ENCODE data around the gene COMT.
"Not testable (repeated sequence)": the region's sequence is repeated elsewhere in the genome, so short reads cannot be mapped to it uniquely, and the experiment has no call there.

COMT gene

DNA sequence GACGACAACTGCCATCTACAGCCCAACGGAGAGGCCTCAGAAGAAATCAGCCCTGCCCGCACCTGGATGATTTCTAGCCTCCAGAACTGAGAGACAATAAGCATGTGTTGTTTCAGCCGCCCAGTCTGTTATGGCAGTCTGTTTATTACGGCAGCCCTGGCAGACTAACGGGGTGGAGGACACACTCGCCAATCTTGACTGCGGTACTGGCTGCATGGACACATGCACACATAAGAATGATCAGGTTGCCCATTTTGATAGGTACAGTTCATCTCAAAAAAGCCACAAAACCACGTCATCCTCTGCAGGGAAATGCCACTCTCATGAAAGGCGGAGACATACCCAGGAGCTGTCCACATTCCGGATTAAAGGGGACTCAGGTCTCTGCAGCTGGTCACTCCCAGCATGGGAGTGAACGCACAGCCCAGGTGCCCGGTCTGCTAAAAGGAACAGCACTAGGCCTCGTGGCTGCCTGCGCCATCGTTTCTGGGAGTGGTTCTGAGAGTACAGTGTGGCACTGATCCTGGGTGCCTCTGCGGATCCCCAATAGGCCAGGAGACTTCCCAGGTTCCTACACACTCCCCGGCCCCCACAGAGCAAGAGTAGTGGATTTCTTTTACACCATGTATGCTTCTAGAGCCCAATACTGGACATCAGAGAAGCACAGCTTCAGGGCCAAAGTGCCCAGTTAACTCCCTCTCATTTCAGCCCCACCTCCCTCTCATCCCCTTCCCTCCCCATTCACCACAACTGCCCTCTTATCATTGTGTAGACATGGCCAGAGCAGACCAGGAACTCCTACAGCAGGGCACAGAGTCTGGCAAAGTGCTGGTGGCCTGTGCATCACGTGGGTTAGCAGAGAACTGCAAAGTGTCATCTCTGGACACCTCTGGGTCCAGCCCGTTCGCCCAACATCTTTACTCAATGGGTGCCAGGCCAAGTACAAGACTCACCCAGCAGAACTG, 11.7 kb upstream of the COMT start:
- DNase-seq = no peak

DNA sequence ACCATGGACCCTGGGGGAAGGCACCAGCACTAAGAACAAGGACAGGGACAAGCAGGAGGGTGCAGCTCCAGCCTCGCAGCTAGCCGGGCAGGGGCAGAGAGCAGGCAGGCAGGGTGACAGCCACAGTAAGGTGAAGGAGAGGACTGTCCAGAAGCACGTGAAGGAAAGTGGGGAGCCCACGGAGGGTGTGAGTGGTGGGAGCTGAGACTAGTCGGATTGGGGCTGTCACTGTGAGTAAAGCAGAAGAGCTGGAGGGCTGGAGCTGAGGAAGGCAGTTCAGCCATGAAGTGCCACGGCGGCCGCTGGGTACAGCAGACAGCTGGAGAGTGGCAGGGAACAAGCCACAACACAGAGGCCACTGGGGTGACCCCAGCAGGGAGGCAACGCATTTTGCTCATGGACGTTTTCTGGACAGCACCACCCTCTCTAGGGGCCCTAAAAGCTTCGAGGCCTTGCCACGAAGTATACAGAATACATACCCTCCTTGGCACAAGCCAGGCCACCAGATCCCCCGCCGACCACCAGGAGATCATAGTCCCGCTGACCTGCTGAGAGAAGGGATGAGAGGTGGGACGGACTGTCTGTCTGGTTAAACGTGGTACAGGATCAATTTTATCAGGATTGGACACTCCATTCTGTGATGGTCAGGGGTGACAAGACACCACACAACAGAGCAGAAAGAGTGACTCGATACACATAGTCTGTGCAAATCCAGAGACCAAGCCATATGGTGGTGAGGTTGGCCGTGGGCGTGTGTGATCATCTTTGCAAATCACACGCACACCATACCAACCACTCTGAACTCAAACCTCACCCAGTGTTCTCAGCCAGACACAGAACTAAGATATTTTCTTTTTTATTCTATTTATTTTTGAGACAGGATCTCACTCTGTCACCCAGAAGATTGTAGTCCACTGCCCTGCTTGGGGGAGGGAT, 10.8 kb upstream of the COMT start:
- no peak for DNase-seq

DNA sequence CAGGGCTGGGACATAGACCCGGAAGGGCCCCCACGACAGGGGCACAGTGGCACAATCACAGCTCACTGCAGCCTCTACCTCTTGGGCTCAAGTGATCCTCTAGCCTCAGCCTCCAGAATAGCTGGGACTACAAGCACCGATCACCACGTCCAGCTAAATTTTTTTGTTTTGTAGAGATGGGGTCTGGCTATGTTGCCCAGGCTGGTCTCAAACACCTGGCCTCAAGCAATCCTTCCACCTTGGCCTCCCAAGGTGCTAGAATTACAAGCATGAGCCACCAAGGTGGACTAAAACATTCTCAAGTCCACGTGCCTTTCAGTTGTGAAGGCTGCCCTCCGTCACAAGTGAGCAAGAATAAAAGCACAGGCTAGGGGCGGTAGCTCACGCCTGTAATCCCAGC, 10.1 kb upstream of the COMT start:
- no peak for DNase-seq

DNA sequence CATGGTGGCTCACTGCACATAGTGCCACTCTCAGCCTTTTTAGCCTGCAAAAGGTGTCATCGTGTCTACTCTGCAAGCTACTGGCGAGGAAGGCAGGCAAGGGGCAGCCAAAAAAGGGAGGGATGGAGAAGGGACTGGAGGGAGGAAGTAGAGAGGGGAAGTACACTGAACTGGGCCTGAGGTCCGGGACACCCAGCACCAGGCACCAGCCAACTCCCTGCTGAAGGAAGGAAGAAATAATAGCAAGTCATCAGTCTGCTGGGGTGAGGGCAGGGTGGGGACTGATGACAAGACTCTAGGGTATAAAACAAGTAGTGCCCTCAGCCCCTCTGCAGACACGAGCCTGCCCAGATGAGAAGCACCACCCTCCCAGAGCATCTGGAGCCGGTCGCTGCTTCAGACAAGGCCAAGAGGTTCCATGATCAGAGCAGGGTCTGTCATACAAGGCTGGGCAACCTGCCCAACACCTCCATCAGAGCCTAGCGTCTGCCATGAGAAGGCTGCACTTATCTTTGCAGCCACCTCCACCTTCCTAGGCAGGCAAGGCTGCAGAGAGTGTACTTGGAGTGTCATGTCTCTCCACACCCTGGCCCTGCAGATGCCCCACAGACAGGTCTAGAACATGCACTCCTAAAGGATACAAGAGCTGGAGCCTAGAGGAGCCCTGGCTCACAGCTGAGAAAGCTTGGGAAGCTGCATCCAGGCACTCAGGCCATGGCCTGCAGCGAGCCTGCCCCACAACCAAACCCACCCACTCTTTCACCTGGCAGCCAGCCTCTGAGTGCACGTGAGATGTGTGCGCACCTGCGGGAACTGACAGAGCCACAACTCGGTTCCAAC, 9.0 kb upstream of the COMT start:
- DNase-seq = no peak

DNA sequence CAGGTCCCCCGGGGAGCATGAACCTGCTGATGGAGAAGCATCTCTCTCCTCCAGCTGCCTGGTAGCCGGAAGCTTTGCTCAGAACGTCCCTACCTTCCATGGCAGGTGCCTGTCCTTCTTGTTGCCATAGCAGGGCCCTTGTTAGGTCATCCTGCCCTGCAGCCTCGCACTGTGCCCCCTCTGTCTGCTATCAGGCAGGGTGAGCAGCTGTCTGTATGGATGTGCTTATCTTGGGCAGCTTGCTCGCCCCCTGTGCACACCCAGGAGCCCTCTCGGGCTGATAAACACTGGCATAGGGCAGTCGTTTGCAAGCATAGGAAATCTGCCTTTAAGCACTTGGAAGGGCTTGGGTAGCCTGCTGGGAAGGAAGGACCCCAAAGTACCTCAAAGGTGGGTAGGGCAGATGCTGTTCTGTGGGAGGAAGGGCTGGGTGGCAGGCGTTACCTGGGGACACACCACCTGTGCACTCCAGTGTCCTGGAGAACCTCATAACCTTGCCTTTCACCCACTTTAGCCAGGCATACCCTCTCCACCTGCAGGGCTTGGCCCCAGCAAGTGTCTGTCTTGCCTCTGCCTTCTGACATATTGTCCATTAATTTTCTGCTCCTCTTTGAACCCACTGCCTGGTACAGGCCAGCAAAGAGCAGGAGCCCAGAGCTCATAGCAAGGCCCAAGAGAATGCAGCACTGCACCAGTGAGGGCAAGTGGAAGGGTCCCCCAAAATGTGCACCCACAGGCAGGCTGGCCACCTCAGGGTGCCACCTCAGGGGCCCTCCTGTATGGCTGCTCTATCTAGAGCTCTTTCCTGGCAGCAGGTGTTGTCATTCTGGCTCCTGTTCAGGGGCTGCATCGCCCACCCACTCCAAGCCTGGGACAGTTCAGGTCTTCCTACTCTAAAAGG, 8.0 kb upstream of the COMT start:
- no peak for DNase-seq

DNA sequence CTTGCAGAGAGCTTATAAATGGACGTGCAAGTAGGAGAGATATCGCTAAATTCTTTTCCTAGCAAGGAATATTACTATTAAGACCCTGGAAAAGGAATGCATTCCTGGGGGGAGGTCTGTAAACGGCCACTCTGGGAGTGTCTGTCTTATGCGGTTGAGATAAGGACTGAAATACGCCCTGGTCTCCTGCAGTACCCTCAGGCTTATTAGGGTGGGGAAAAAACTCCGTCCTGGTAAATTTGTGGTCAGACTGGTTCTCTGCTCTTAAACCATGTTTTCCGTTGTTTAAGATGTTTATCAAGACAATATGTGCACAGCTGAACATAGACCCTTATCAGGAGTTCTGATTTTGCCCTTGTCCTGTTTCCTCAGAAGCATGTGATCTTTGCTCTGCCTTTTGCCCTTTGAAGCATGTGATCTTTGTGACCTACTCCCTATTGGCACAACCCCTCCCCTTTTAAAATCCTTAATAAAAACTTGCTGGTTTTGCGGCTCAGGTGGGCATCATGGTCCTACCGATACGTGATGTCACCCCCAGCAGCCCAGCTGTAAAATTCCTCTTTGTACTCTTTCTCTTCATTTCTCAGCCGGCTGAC, 6.4 kb upstream of the COMT start:
- not testable (repeated sequence) for DNase-seq

DNA sequence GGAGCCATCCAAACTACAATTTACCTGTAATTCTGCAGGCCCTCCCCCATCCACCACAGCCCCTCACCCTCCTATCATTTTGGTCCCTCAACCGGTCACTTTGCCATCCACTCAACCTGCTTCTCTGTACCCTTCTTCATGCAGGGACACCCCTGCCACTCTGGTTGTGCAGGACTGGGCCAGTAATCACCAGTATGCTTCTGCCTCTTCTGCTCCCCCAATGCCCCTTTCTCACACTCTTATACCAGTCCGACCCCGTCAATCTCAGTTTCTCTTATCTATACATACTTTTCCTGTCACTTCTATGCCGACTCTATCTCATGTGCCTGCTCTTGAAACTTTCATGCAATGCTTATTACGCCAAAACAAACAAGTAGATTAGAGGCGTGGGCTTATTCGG, 5.1 kb upstream of the COMT start:
- no peak for DNase-seq

DNA sequence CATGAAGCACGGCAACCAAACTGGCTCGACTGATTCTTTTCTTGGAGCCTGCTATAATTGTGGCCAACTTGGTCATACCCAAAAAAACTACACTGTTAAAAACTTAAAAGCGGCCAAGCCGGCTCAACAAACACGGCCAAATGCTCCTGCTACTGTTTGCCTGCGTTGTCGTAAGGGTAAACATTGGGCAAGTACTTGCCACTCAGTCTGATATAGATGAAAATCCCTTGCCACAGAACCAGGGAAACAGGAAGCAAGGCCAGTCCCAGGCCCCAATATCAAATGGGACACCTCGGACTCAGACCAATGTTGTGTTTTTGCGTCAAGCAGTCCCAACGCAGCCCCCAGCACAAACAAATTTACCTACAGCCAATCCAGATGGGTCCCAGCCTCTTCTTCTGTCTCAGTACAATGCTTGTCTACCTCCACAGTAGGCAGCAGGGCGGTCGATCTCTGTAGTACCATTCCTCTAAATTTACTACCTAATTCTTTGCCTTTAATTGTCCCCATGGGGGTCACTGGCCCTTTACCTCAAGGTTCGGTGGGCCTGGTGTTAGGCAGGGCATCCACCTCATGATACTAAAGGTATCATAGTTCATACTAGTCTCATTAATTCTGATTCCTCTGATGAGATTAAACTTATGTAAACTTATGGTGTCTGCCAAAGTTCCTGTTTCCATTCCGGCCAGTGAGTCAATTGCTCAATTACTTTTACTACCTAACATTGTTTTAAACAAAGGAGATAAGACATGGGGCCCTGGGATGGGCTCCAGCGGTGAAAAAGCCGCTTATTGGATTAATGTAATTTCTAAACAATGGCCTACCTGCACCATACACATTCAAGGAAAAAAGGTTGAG, 3.7 kb upstream of the COMT start:
- DNase-seq = no peak

DNA sequence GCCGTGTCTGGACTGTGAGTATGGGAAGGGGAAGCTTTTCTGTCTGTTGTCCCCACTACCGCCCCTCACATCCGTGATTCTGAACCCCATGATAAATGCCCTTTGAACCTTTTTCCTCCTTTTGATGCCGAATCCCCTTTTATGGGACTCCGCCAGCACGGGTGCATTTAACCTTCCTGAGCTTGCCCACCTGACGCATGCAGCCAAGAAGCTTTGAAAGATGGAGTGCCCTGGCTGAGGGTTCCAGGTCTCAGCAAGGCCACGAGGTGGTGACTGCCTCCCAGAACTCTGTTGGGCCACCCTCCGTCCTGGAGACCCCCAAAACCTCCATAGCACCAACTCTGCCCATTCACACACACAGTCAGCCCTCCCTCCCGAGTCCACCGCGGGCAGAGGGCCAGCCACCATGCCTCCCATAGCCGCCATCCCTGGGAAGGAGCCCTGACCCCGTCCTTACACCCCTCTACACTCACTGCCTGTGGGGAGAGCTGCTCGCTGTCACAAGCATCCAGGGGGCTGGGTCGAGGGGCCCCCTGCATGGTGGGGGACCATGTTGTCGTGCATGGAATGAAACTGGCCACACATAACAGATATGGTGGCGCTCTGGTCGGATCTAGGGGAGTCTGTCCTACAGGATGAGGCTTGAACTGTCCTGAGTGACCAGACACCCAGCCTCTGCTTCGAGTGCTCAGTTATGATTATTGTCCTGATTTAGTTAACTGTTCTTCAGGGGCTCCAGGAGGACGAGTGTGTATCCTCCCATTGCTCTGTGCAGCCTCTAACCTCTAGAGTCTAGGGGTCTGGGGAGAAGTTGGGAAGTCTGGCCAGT, 822 bp upstream of the COMT start:
- no peak for DNase-seq

DNA sequence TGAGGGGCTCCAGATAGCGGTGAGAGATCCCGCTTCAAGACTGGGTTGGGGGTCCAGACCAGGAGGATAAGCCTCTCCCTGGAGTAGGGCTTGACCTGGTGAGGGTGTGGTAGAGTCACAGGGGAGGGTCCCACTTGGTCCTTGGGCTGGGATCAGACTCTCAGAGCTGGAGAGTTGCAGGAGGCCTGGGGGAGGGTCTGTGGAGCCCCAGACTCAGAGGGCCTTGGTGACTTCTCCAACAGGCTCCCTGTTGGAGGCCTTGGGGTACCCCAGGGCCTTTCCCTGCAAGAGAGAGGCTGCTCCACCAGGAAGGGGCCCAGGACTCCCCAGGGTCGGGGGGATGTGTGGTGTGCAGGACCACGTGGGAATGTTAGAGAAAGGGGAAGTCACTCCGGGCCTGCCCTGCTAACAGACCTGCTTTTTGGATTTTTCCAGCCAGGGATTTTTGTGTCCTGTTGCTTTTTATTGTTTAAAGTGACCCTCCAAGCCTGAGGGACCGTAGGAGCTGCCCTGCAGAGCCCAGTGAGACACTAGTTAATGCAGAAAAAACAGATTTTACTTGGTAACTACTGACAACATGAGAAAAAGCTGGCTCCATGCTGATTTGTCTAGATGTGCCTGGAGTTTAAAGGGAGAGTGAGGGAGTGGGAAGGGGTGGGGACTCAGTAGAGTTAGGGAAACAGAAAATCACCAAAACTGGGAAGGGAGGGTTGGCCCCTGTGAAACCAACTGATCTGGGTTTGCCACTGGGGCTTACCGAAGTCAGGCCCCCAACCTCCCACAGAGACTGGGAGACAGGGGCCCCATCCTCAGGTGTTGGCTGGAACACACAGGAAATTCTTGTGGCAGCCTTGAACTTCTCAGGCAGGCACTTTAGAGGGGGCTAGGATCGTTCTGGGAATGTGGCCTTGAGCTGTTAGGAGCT, 847 bp downstream of the COMT start:
- DNase-seq = peak; percentile 76

DNA sequence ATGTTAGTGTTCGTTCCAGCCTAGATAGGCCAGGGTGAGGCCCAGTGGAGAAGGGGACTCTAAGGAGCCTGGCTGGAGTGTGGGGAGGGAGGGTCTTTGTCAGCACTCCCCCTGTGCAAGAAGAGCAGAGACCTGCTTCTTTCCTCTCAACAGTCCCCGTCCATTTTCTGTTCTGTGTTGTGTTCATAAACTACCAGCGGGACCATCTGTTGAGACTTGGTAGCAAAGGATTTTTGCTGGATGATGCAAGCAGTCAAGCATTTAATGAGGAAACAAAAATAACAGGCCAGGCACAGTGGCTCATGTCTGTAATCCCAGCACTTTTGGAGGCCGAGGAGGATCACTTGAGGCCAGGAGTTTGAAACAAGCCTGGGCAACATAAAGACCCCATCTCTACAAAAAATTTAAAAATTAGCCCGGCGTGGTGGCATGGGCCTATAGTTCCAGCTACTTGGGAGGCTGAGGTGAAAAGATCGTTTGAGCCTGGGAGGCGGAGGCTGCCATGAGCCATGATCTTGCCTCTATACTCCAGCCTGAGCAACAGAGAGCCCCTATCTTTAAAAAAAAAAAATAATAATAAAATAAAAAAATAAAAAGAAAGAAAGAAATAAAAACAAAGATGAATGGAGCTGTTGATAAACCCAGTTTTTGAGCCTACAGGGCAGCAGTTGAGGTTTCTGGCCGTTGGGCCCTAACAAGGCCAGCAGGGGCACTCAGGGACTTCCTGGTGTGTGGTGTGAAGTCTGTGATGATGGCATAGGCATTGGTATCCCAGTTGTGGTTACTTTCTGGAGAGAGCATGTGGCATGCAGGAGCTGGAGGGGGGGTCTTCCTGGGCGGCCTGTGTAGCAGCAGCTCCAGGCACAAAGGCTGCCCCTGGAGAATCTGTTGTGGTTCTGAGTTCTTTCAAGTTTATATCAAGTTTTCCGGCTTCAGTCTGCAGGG, 1.8 kb downstream of the COMT start:
- DNase-seq = no peak

DNA sequence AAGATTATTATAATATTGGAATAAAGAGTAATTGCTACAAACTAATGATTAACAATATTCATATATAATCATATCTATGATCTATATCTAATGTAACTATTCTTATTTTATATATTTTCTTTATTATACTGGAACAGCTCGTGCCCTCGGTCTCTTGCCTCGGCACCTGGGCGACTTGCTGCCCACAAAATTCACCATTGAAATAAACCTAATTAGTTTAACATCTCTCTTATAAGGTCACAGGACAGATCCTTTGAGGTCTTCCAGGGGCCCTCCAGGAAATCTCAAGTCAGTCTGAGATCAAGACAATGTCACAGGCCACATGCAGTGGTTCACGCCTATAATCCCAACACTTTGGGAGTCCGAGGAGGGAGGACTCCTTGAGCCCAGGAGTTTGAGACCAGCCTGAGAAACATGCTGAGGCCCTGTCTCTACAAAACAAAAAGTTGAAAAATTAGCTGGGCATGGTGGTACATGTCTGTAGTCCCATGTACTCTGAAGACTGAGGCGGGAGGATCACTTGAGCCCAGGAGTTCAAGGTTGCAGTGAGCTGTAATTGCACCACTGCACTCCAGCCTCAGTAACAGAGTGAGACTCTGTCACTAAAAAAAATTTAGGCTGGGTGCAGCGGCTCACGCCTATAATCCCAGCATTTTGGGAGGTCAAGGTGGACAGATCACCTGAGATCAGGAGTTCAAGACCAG, 6.6 kb downstream of the COMT start:
- no peak for DNase-seq

DNA sequence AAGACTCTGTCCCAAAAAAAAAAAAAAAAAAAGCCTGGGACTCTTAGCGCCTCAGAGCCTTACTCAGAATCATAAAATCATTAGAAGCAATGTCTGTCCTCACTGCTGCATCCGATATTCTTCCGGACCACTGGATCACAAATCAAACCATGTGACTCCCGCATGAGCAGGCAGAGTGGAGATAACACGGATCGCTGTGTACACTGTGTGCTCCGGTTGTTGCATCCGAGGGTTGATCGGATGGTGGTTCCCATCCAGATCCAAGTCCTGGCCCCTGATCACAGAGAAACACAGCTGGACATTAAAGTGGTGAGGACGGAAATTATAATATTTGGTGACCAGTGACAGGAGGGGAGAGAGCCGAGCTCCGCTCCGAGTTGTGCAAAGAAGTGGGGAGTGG, 9.8 kb downstream of the COMT start:
- DNase-seq = no peak

DNA sequence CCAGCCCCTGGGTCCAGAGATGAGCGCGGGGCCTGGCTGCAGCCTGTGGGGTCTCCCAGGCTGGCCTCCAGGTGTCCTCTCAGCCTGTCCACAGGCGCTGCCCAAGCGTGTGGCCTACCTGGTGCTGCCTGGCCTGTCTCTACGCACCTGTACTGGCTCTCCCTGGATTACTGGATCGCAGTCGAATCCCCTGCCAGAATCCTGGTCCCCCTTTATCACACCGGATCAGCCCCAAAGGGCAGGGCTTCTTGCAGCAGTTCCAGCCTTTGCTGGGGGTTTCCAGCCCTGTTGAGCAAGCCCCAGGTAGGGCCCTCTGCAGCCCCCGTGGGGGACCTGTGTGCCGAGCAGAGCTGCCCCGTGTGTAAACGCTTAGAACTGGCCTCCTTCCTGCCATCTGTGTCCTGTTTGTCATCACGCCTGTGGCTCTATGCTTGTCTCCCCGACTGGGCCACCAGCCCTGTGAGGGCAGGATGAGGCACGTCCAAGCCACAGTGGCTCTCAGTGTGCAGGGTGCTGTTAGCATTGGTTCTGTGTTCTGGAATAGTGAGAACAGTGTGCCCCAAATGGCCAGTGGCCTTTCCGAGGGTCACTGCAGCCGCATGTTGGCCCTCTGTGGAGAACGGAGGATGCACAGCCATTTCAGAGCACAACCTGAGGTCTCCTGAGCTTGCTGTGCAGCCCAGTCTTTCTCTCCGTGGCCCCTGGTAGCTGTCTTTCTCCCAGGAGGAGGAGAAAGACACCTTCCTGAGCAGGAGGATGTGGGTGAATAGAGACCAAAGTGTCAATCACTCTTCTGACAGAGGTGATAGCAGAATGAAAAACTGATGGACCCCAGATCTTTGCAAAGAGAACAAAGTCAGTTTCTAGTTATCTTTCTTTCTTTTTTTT, 13.9 kb downstream of the COMT start:
- DNase-seq = no peak

DNA sequence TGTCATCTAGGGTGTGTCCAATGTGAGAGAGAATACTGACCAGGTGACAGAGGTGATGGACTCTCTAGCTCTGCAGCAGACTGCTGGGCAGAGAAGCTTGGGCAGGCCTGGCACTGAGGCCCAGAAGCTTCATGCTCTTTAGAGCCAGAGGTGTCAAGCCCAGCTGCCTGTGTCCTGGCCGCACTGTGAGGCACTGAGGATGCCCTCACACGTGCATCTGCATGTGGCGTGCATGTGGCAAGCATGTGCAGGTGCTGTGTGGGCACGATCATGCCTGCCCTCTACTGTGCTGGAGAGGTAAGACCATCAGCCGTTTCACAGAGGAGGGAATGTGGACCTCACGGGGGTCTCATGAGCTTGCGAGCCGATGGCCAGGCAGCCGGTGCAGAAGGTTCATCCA, 15.9 kb downstream of the COMT start:
- DNase-seq = no peak
